HCT116 (cell line): ENCODE measurements around the gene SH3GL3. TPM values are rescaled to one million over a fixed set of nuclear protein-coding genes. Genes with fewer than 3 reads are reported as not detected.

Experiments
- ATAC-seq: fragments of 200-7000 bp; cut with Tn5 transposase; 2 replicates; pipeline ENCODE4 v1.9.1; 2020; ENCODE audit warnings: mild to moderate bottlenecking, moderate library complexity
- BruUV-seq: library from RNA; stranded (reverse); fragments of 400-500 nt; replicated peaks from 2 replicates; lab custom pipeline; 2021; lab: Mats Ljungman, UMichigan
- CTCF ChIA-PET: fragments of 300-600 bp; sonication (Branson Sonifier 250); formaldehyde crosslinking; loops from one replicate; lab custom pipeline; 2021; ENCODE audit warnings: antibody characterized with exemption; lab: Charles Lee
- POLR2A ChIA-PET: fragments of 300-600, 350-600 bp; sonication (Branson Sonifier 250); formaldehyde crosslinking; loops from one replicate; lab custom pipeline; 2021; ENCODE audit warnings: antibody characterized with exemption; lab: Charles Lee
- RAD21 ChIA-PET, 2 experiments: fragments of 300-600 bp; sonication (Branson Sonifier 250); formaldehyde crosslinking; loops; one replicate each; lab custom pipeline; 2023; ENCODE audit warnings: low total read pairs in 2 of 2; ENCODE audit not compliant: uncharacterized antibody in 2 of 2, unreplicated experiment in 2 of 2, low non-redundant PET in 1 of 2; lab: Charles Lee
- DNase-seq: peaks from one replicate; pipeline ENCODE4 v3.0.0-alpha.2; 2010; ENCODE audit warnings: low read depth, low spot score
- H2AFZ ChIP-seq: fragments of 200-600 bp; shearing (Covaris generic), sonication (generic); 2 replicates; pipeline ENCODE4 v1.6.1; 2017; ENCODE audit warnings: low read depth, mixed run types, mixed read lengths, antibody characterized with exemption, low read length; ENCODE audit not compliant: poor library complexity, severe bottlenecking
- H3K27ac ChIP-seq: 2 replicates; pipeline ENCODE4 v1.5.1; 2012; ENCODE audit warnings: low read depth, low read length
- H3K27me3 ChIP-seq: fragments of 200-600 bp; sonication (generic); 2 replicates; pipeline ENCODE4 v1.6.1; 2016; ENCODE audit warnings: mixed run types, low read length, mixed read lengths; ENCODE audit not compliant: insufficient read depth
- H3K36me3 ChIP-seq, 2 experiments: fragments of 200-500 bp in 1 of 2; fragments of 200-600 bp in 1 of 2; sonication (Bioruptor generic) in 1 of 2; sonication (generic) in 1 of 2; 2 replicates each; pipeline versions ENCODE4 v1.5.1 to v1.6.1; 2014 to 2016; ENCODE audit warnings: low read length in 2 of 2, inconsistent platforms in 1 of 2, mixed read lengths in 1 of 2, mixed run types in 1 of 2; ENCODE audit not compliant: insufficient read depth in 2 of 2, control insufficient read depth in 1 of 2
- H3K4me1 ChIP-seq, 2 experiments: fragments of 200-600 bp in 1 of 2; sonication (generic) in 1 of 2; 2 replicates each; pipeline versions ENCODE4 v1.5.1 to v1.6.1; 2012 to 2017; ENCODE audit warnings: low read length in 2 of 2, inconsistent platforms in 1 of 2, mild to moderate bottlenecking in 1 of 2, mixed read lengths in 1 of 2, mixed run types in 1 of 2, moderate library complexity in 1 of 2; ENCODE audit not compliant: insufficient read depth in 2 of 2, control insufficient read depth in 1 of 2
- H3K4me2 ChIP-seq: fragments of 200-600 bp; sonication (generic); 2 replicates; pipeline ENCODE4 v1.6.1; 2017; ENCODE audit warnings: mixed run types, low read length, mixed read lengths
- H3K4me3 ChIP-seq, 2 experiments: fragments of 200-600 bp in 1 of 2; sonication (generic) in 1 of 2; replicated peaks in 1 of 2; 2 replicates each; pipeline ENCODE4 v1.5.1; 2011 to 2016; ENCODE audit warnings: low read length in 2 of 2, control low read depth in 1 of 2, low read depth in 1 of 2, mild to moderate bottlenecking in 1 of 2, mixed read lengths in 1 of 2, mixed run types in 1 of 2
- H3K79me2 ChIP-seq: fragments of 200-600 bp; sonication (generic); 2 replicates; pipeline ENCODE4 v1.6.1; 2017; ENCODE audit warnings: mild to moderate bottlenecking, mixed run types, low read length, moderate library complexity, mixed read lengths; ENCODE audit not compliant: insufficient read depth
- H3K9ac ChIP-seq: fragments of 200-600 bp; sonication (generic); 2 replicates; pipeline ENCODE4 v1.6.1; 2016; ENCODE audit warnings: low read length, mixed read lengths
- H3K9me2 ChIP-seq: fragments of 200-600 bp; sonication (generic), shearing (Covaris generic); 2 replicates; pipeline ENCODE4 v1.6.1; 2017; ENCODE audit warnings: mixed run types, mild to moderate bottlenecking, moderate library complexity; ENCODE audit not compliant: insufficient read depth
- H3K9me3 ChIP-seq, 2 experiments: fragments of 200-500 bp in 1 of 2; fragments of 200-600 bp in 1 of 2; sonication (Bioruptor generic) in 1 of 2; sonication (generic) in 1 of 2; 2 replicates each; pipeline ENCODE4 v1.6.1; 2014 to 2017; ENCODE audit warnings: low read length in 2 of 2, mixed read lengths in 2 of 2, inconsistent platforms in 1 of 2, low read depth in 1 of 2, mild to moderate bottlenecking in 1 of 2, mixed run types in 1 of 2, moderate library complexity in 1 of 2; ENCODE audit not compliant: control insufficient read depth in 1 of 2, insufficient read depth in 1 of 2
- H4K20me1 ChIP-seq: fragments of 200-600 bp; sonication (generic), shearing (Covaris generic); 2 replicates; pipeline ENCODE4 v1.6.1; 2017; ENCODE audit warnings: mixed run types, mild to moderate bottlenecking, moderate library complexity; ENCODE audit not compliant: insufficient read depth
- CEBPB ChIP-seq: IDR thresholded peaks from 2 replicates; pipeline ENCODE4 v1.6.1; 2012; ENCODE audit warnings: low read depth
- EZH2 ChIP-seq: fragments of 200-600 bp; sonication (generic); IDR thresholded peaks from 2 replicates; pipeline ENCODE4 v1.6.1; 2017; ENCODE audit warnings: antibody characterized with exemption, mixed run types
- EZH2phosphoT487 ChIP-seq: fragments of 200-600 bp; IDR thresholded peaks from 2 replicates; pipeline ENCODE4 v1.6.1; 2018; ENCODE audit warnings: antibody characterized with exemption, borderline replicate concordance
- JUND ChIP-seq: IDR thresholded peaks from 2 replicates; pipeline ENCODE4 v1.6.1; 2012
- TCF7L2 ChIP-seq: IDR thresholded peaks from 2 replicates; pipeline ENCODE4 v1.7.0; 2011; ENCODE audit warnings: borderline replicate concordance, inconsistent platforms; ENCODE audit not compliant: insufficient read depth, insufficient read length; ENCODE audit errors: extremely low read depth
- ZNF274 ChIP-seq: fragments of 200-500 bp; sonication (Bioruptor generic); IDR thresholded peaks from 2 replicates; pipeline ENCODE4 v1.6.1; 2014; ENCODE audit warnings: mild to moderate bottlenecking, low read depth, low read length, inconsistent platforms
- intact Hi-C: fragments of 100-400 bp; cut with micrococcal nuclease; formaldehyde crosslinking; loops from 2 replicates; pipeline ENCODE4 v1.10.0; 2022
- total RNA-seq: library from RNA; stranded (reverse); gene quantifications from one replicate; pipeline ENCODE4 v1.2.1, GENCODE V29; 2021; ENCODE audit not compliant: unreplicated experiment
- TF ChIP-seq, protein P1 (sequence below): IDR thresholded peaks from 2 replicates; pipeline ENCODE4 v1.6.1; 2011; ENCODE audit warnings: mild to moderate bottlenecking, low read length, moderate library complexity; ENCODE audit not compliant: insufficient replicate concordance; ENCODE audit errors: extremely low read depth
- TF ChIP-seq, protein P2 (sequence below), 3 experiments: fragments of 200-600 bp in 1 of 3; sonication (generic) in 1 of 3; IDR thresholded peaks in 2 of 3; conservative IDR thresholded peaks in 1 of 3; 2 replicates each; pipeline ENCODE4 v1.5.1; 2012 to 2017; ENCODE audit warnings: low read depth in 2 of 3, low read length in 2 of 3, antibody characterized with exemption in 1 of 3, borderline replicate concordance in 1 of 3, control low read depth in 1 of 3, mild to moderate bottlenecking in 1 of 3, mixed read lengths in 1 of 3, mixed run types in 1 of 3, moderate library complexity in 1 of 3; ENCODE audit not compliant: insufficient read depth in 1 of 3

Gene SH3GL3
- total RNA-seq, 1 experiment from 2014 or later = 1.3 TPM

GRCh38 chr15:83650831-83651230, 203.7 kb downstream of the SH3GL3 start (continued):
- TF ChIP-seq ZNF274 = no peak

- ATAC-seq = no peak
- no peak overlapping the region for H3K27ac ChIP-seq
- no peak overlapping the region for H2AFZ ChIP-seq
- no peaks in the 10 kb centered on the region for H3K9me2 ChIP-seq
- ChIA-PET POLR2A (no interaction called here), CTCF (no interaction called here), RAD21 (no interaction called here)
- no peaks in the 10 kb centered on the region for H3K79me2 ChIP-seq
- intact Hi-C loops = no loop called here
- no peaks in the 10 kb centered on the region for H3K4me1 ChIP-seq
- no peak overlapping the region for H3K4me3 ChIP-seq
- no TSS peak for BruUV-seq
- TF ChIP-seq JUND = no peak
- no peak for TF ChIP-seq TCF7L2
- TF ChIP-seq, protein P1, sequence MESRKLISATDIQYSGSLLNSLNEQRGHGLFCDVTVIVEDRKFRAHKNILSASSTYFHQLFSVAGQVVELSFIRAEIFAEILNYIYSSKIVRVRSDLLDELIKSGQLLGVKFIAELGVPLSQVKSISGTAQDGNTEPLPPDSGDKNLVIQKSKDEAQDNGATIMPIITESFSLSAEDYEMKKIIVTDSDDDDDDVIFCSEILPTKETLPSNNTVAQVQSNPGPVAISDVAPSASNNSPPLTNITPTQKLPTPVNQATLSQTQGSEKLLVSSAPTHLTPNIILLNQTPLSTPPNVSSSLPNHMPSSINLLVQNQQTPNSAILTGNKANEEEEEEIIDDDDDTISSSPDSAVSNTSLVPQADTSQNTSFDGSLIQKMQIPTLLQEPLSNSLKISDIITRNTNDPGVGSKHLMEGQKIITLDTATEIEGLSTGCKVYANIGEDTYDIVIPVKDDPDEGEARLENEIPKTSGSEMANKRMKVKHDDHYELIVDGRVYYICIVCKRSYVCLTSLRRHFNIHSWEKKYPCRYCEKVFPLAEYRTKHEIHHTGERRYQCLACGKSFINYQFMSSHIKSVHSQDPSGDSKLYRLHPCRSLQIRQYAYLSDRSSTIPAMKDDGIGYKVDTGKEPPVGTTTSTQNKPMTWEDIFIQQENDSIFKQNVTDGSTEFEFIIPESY = no peak
- TF ChIP-seq CEBPB = no peak
- TF ChIP-seq, protein P2, sequence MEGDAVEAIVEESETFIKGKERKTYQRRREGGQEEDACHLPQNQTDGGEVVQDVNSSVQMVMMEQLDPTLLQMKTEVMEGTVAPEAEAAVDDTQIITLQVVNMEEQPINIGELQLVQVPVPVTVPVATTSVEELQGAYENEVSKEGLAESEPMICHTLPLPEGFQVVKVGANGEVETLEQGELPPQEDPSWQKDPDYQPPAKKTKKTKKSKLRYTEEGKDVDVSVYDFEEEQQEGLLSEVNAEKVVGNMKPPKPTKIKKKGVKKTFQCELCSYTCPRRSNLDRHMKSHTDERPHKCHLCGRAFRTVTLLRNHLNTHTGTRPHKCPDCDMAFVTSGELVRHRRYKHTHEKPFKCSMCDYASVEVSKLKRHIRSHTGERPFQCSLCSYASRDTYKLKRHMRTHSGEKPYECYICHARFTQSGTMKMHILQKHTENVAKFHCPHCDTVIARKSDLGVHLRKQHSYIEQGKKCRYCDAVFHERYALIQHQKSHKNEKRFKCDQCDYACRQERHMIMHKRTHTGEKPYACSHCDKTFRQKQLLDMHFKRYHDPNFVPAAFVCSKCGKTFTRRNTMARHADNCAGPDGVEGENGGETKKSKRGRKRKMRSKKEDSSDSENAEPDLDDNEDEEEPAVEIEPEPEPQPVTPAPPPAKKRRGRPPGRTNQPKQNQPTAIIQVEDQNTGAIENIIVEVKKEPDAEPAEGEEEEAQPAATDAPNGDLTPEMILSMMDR (IDR thresholded peaks at IDR 0.05 in 2 of 3, conservative IDR thresholded peaks at IDR 0.05 in 1 of 3; ENCODE audit: borderline replicate concordance in 1 of 3, insufficient read depth in 1 of 3, low read depth in 2 of 3, low read length in 2 of 3) = no peak
- no peak for TF ChIP-seq EZH2phosphoT487
- TF ChIP-seq EZH2 = no peak
- H3K4me2 ChIP-seq = no peak overlapping the region
- H3K9me3 ChIP-seq = no peaks in the 10 kb centered on the region
- DNase-seq = no peak
- no peaks in the 10 kb centered on the region for H4K20me1 ChIP-seq
- H3K9ac ChIP-seq = no peak overlapping the region
- H3K27me3 ChIP-seq = peaks cover 17% of the 10 kb centered on the region
- no peaks in the 10 kb centered on the region for H3K36me3 ChIP-seq
Observed at GRCh38 chr15:83651541-83651940, 204.4 kb downstream of the SH3GL3 start.
